ENCODE measurements around the gene CCDC183.
"Not testable (repeated sequence)": the region's sequence is repeated elsewhere in the genome, so short reads cannot be mapped to it uniquely, and the experiment has no call there.

Gene CCDC183

GRCh38 chr9:136840140-136840876 is 44.2 kb downstream of the CCDC183 start:
- DNase-seq, result no peak

GRCh38 chr9:136840877-136841645 is 44.9 kb downstream of the CCDC183 start:
- DNase-seq, result peak; percentile 52

GRCh38 chr9:136841646-136842379 is 45.7 kb downstream of the CCDC183 start:
- DNase-seq, result not testable (repeated sequence)

- peak; percentile 57 for DNase-seq
Measured at GRCh38 chr9:136842380-136842948, 46.3 kb downstream of the CCDC183 start, which contains the start of gene AJM1. AJM1 (plus strand) TSS chr9:136842478; CDS start chr9:136844415, 1,937 bp downstream.

- DNase-seq, result not testable (repeated sequence)
Measured at GRCh38 chr9:136843159-136843800, 47.1 kb downstream of the CCDC183 start.

- DNase-seq, result not testable (repeated sequence)
Measured at GRCh38 chr9:136843801-136844740, 47.9 kb downstream of the CCDC183 start.

- no peak for DNase-seq
Measured at GRCh38 chr9:136844761-136845464, 48.8 kb downstream of the CCDC183 start.

GRCh38 chr9:136845465-136846260 is 49.5 kb downstream of the CCDC183 start:
- DNase-seq, result no peak

GRCh38 chr9:136846376-136847087 is 50.4 kb downstream of the CCDC183 start:
- no peak for DNase-seq

- DNase-seq, result no peak
Measured at GRCh38 chr9:136847088-136847825, 51.1 kb downstream of the CCDC183 start.

GRCh38 chr9:136847826-136848392 is 51.8 kb downstream of the CCDC183 start:
- DNase-seq, result peak; percentile 45

GRCh38 chr9:136848393-136849037 is 52.4 kb downstream of the CCDC183 start:
- peak; percentile 40 for DNase-seq

- DNase-seq, result peak; percentile 99
Measured at GRCh38 chr9:136849038-136849959, 53.2 kb downstream of the CCDC183 start, which contains the start of gene PHPT1. PHPT1 (plus strand) TSS chr9:136849409; CDS start chr9:136849431, 22 bp downstream.

GRCh38 chr9:136849960-136850865 is 54.1 kb downstream of the CCDC183 start:
- DNase-seq, result no peak
